ENCODE results near the gene PAPPA.

Gene PAPPA

GRCh38 chr9:116360016-116360415, 206.4 kb downstream of the PAPPA start:
- no peak for DNase-seq

GRCh38 chr9:116360989-116361388, 207.4 kb downstream of the PAPPA start:
- no peak for DNase-seq

GRCh38 chr9:116361547-116361946, 208.0 kb downstream of the PAPPA start:
- no peak for DNase-seq

GRCh38 chr9:116362493-116362892, 208.9 kb downstream of the PAPPA start:
- no peak for DNase-seq

GRCh38 chr9:116365056-116365471, 211.5 kb downstream of the PAPPA start:
- DNase-seq, result no peak

- DNase-seq, result no peak
Measured at GRCh38 chr9:116366241-116366640, 212.7 kb downstream of the PAPPA start.

GRCh38 chr9:116368680-116369079, 215.1 kb downstream of the PAPPA start:
- DNase-seq, result no peak

GRCh38 chr9:116369706-116370105, 216.1 kb downstream of the PAPPA start:
- no peak for DNase-seq

GRCh38 chr9:116370556-116370955, 217.0 kb downstream of the PAPPA start:
- DNase-seq, result no peak

GRCh38 chr9:116372081-116372673, 218.6 kb downstream of the PAPPA start:
- no peak for DNase-seq

GRCh38 chr9:116372786-116373185, 219.2 kb downstream of the PAPPA start:
- no peak for DNase-seq

- no peak for DNase-seq
Measured at GRCh38 chr9:116377179-116377798, 223.7 kb downstream of the PAPPA start.

- no peak for DNase-seq
Measured at GRCh38 chr9:116378873-116379272, 225.3 kb downstream of the PAPPA start.

- no peak for DNase-seq
Measured at GRCh38 chr9:116379821-116380220, 226.2 kb downstream of the PAPPA start.

- DNase-seq, result no peak
Measured at GRCh38 chr9:116380496-116380995, 227.0 kb downstream of the PAPPA start.

- DNase-seq, result no peak
Measured at GRCh38 chr9:116381350-116381749, 227.8 kb downstream of the PAPPA start.

GRCh38 chr9:116382053-116382452, 228.5 kb downstream of the PAPPA start:
- no peak for DNase-seq

- DNase-seq, result no peak
Measured at GRCh38 chr9:116383133-116383532, 229.5 kb downstream of the PAPPA start.

GRCh38 chr9:116383936-116384335, 230.3 kb downstream of the PAPPA start:
- DNase-seq, result no peak

GRCh38 chr9:116387934-116388698, 234.5 kb downstream of the PAPPA start:
- DNase-seq, result no peak

- DNase-seq, result no peak
Measured at GRCh38 chr9:116389541-116390302, 236.1 kb downstream of the PAPPA start.

GRCh38 chr9:116390303-116391228, 237.0 kb downstream of the PAPPA start:
- no peak for DNase-seq

Data from CD4-positive, alpha-beta T cell treated with Interferon alpha-2 for 1 hour (primary cell).